HFF-Myc (cell line): ENCODE data around the gene ZNF182.
"Not testable (repeated sequence)": the region's sequence is repeated elsewhere in the genome, so short reads cannot be mapped to it uniquely, and the experiment has no call there.

Experiments
- DNase-seq: peaks from one replicate; pipeline ENCODE4 v3.0.0-alpha.2; 2011; ENCODE audit warnings: low read depth; ENCODE audit errors: extremely low read depth
- H3K4me3 ChIP-seq: replicated peaks from 2 replicates; pipeline ENCODE4 v1.5.1; 2011; ENCODE audit warnings: low read depth, mild to moderate bottlenecking, control low read depth, low read length
- CTCF ChIP-seq: IDR thresholded peaks from 2 replicates; pipeline ENCODE4 v1.5.1; 2012; ENCODE audit warnings: mild to moderate bottlenecking, low read depth, low read length, control low read depth; ENCODE audit errors: missing control alignments

The ZNF182 gene

GRCh38 chrX:48028091-48028490 is 24.3 kb upstream of the ZNF182 start:
- no peak for TF ChIP-seq CTCF
- no peak for DNase-seq
- no peak overlapping the region for H3K4me3 ChIP-seq

- not testable (repeated sequence) for DNase-seq, H3K4me3 ChIP-seq
Measured at GRCh38 chrX:48027545-48027944, 23.8 kb upstream of the ZNF182 start.

GRCh38 chrX:48025561-48025960 is 21.8 kb upstream of the ZNF182 start:
- TF ChIP-seq CTCF: peak; percentile 45
- peak; percentile 26 for DNase-seq
- H3K4me3 ChIP-seq: no peak overlapping the region

- DNase-seq: no peak
- TF ChIP-seq CTCF: no peak
- no peak overlapping the region for H3K4me3 ChIP-seq
Measured at GRCh38 chrX:48022738-48023137, 18.9 kb upstream of the ZNF182 start.

- no peak for TF ChIP-seq CTCF
- H3K4me3 ChIP-seq: no peak overlapping the region; the same call in 1 of the 2 replicates
- no peak for DNase-seq
Measured at GRCh38 chrX:48022100-48022499, 18.3 kb upstream of the ZNF182 start.

- DNase-seq: peak; percentile 65
- peak overlapping the region; percentile 51 for H3K4me3 ChIP-seq
- TF ChIP-seq CTCF: no peak
Measured at GRCh38 chrX:48021026-48021900, 17.5 kb upstream of the ZNF182 start.

- DNase-seq, H3K4me3 ChIP-seq: not testable (repeated sequence)
Measured at GRCh38 chrX:48020472-48020871, 16.7 kb upstream of the ZNF182 start.

- not testable (repeated sequence) for DNase-seq, H3K4me3 ChIP-seq
Measured at GRCh38 chrX:48019892-48020291, 16.1 kb upstream of the ZNF182 start.

GRCh38 chrX:48016583-48017310 is 13.0 kb upstream of the ZNF182 start:
- DNase-seq, H3K4me3 ChIP-seq: not testable (repeated sequence)

- H3K4me3 ChIP-seq, DNase-seq: not testable (repeated sequence)
Measured at GRCh38 chrX:48009445-48009960, 5.7 kb upstream of the ZNF182 start.

- H3K4me3 ChIP-seq, DNase-seq: not testable (repeated sequence)
Measured at GRCh38 chrX:48006688-48007087, 2.9 kb upstream of the ZNF182 start, which contains the start of gene SPACA5. SPACA5 (plus strand) TSS chrX:48006988; CDS start chrX:48007803, 815 bp downstream.
